H9 (cell line): ENCODE data around the gene IZUMO4. TPM values are rescaled to one million over a fixed set of nuclear protein-coding genes. Genes with fewer than 3 reads are reported as not detected.
A peak's percentile ranks its signal among the peaks of the same experiment; 100 is the strongest.

Experiments used
- DNase-seq: peaks from one replicate; pipeline ENCODE4 v3.0.0-alpha.2; 2017
- H2AFZ ChIP-seq: one replicate; pipeline ENCODE4 v1.6.1; 2013; ENCODE audit warnings: mild to moderate bottlenecking, low read length, control low read depth, moderate library complexity
- H2AK5ac ChIP-seq: 2 replicates; pipeline ENCODE4 v1.6.1; 2013; ENCODE audit warnings: low read length, control low read depth, mixed read lengths; ENCODE audit not compliant: insufficient read length
- H2BK120ac ChIP-seq: one replicate; pipeline ENCODE4 v1.6.1; 2013; ENCODE audit warnings: low read depth, mild to moderate bottlenecking, low read length, control low read depth, inconsistent platforms; ENCODE audit not compliant: poor library complexity, severe bottlenecking
- H2BK12ac ChIP-seq: 2 replicates; pipeline ENCODE4 v1.6.1; 2013; ENCODE audit warnings: low read length, control low read depth, mixed read lengths, low read depth; ENCODE audit not compliant: insufficient read length
- H2BK15ac ChIP-seq: 2 replicates; pipeline ENCODE4 v1.6.1; 2013; ENCODE audit warnings: low read depth, low read length, control low read depth
- H2BK20ac ChIP-seq: one replicate; pipeline ENCODE4 v1.6.1; 2013; ENCODE audit warnings: low read depth, mild to moderate bottlenecking, low read length, control low read depth, inconsistent platforms; ENCODE audit not compliant: poor library complexity, severe bottlenecking
- H2BK5ac ChIP-seq: 2 replicates; pipeline ENCODE4 v1.6.1; 2013; ENCODE audit warnings: low read length, control low read depth, mixed read lengths; ENCODE audit not compliant: insufficient read length
- H3K14ac ChIP-seq: 2 replicates; pipeline ENCODE4 v1.6.1; 2013; ENCODE audit warnings: low read length, control low read depth; ENCODE audit not compliant: insufficient read depth
- H3K18ac ChIP-seq: 2 replicates; pipeline ENCODE4 v1.6.1; 2013; ENCODE audit warnings: low read depth, mild to moderate bottlenecking, mixed read lengths, low read length, control low read depth; ENCODE audit not compliant: insufficient read length
- H3K23ac ChIP-seq: 2 replicates; pipeline ENCODE4 v1.6.1; 2013; ENCODE audit warnings: low read length, control low read depth, mixed read lengths, low read depth; ENCODE audit not compliant: insufficient read length
- H3K23me2 ChIP-seq: 2 replicates; pipeline ENCODE4 v1.6.1; 2013; ENCODE audit warnings: low read depth, mild to moderate bottlenecking, mixed read lengths, low read length, control low read depth; ENCODE audit not compliant: insufficient read length, poor library complexity, severe bottlenecking
- H3K27ac ChIP-seq: 2 replicates; pipeline ENCODE4 v1.5.1; 2013; ENCODE audit warnings: low read length, control low read depth, mixed read lengths, low read depth; ENCODE audit not compliant: insufficient read length
- H3K27me3 ChIP-seq: 2 replicates; pipeline ENCODE4 v1.6.1; 2013; ENCODE audit warnings: low read length, control low read depth, inconsistent platforms; ENCODE audit not compliant: insufficient read depth
- H3K4ac ChIP-seq: 2 replicates; pipeline ENCODE4 v1.6.1; 2013; ENCODE audit warnings: low read depth, mild to moderate bottlenecking, control low read depth, inconsistent platforms, low read length, moderate library complexity
- H3K4me1 ChIP-seq: 2 replicates; pipeline ENCODE4 v1.6.1; 2013; ENCODE audit warnings: low read length, control low read depth, inconsistent platforms; ENCODE audit not compliant: insufficient read depth
- H3K4me2 ChIP-seq: 2 replicates; pipeline ENCODE4 v1.6.1; 2013; ENCODE audit warnings: low read length, control low read depth, mixed read lengths; ENCODE audit not compliant: insufficient read length, insufficient read depth
- H3K56ac ChIP-seq: 2 replicates; pipeline ENCODE4 v1.6.1; 2013; ENCODE audit warnings: low read depth, mild to moderate bottlenecking, mixed read lengths, low read length, control low read depth; ENCODE audit not compliant: insufficient read length
- H3K79me1 ChIP-seq: 2 replicates; pipeline ENCODE4 v1.6.1; 2013; ENCODE audit warnings: low read depth, mild to moderate bottlenecking, moderate library complexity, low read length, control low read depth, inconsistent platforms; ENCODE audit not compliant: insufficient read depth, poor library complexity, severe bottlenecking
- H3K79me2 ChIP-seq: 2 replicates; pipeline ENCODE4 v1.6.1; 2013; ENCODE audit warnings: low read length, control low read depth, inconsistent platforms; ENCODE audit not compliant: insufficient read depth
- H3K9ac ChIP-seq: 2 replicates; pipeline ENCODE4 v1.6.1; 2013; ENCODE audit warnings: low read length, control low read depth, mixed read lengths; ENCODE audit not compliant: insufficient read length; ENCODE audit errors: extremely low read depth
- H3K9me3 ChIP-seq: one replicate; pipeline ENCODE4 v1.6.1; 2013; ENCODE audit warnings: low read depth, low read length, inconsistent platforms; ENCODE audit not compliant: control insufficient read depth
- H3T11ph ChIP-seq: one replicate; pipeline ENCODE4 v1.6.1; 2013; ENCODE audit warnings: mild to moderate bottlenecking, low read length, control low read depth, inconsistent platforms
- H4K20me1 ChIP-seq: one replicate; pipeline ENCODE4 v1.6.1; 2013; ENCODE audit not compliant: control insufficient read depth, insufficient read length, insufficient read depth
- H4K5ac ChIP-seq: 2 replicates; pipeline ENCODE4 v1.6.1; 2013; ENCODE audit warnings: low read depth, mild to moderate bottlenecking, mixed read lengths, low read length, control low read depth; ENCODE audit not compliant: insufficient read length
- H4K8ac ChIP-seq: replicated peaks from 2 replicates; pipeline ENCODE4 v1.6.1; 2013; ENCODE audit warnings: low read length, control low read depth, mixed read lengths, low read depth; ENCODE audit not compliant: insufficient read length
- H4K91ac ChIP-seq: 2 replicates; pipeline ENCODE4 v1.6.1; 2013; ENCODE audit warnings: low read depth, mild to moderate bottlenecking, moderate library complexity, mixed read lengths, low read length, control low read depth; ENCODE audit not compliant: insufficient read length
- H3K27ac Mint-ChIP-seq, 3 experiments: 2 replicates in 2 of 3; 3 replicates in 1 of 3; pipeline ENCODE4 v1.8.0; 2020 to 2021; ENCODE audit warnings: mixed read lengths in 3 of 3, mild to moderate bottlenecking in 1 of 3, moderate library complexity in 1 of 3
- H3K27me3 Mint-ChIP-seq: 2 replicates; pipeline ENCODE4 v1.8.0; 2021; ENCODE audit warnings: low read depth, mild to moderate bottlenecking, moderate library complexity, mixed read lengths
- H3K36me3 Mint-ChIP-seq, 3 experiments: 2 replicates in 2 of 3; 3 replicates in 1 of 3; pipeline ENCODE4 v1.8.0; 2020 to 2021; ENCODE audit warnings: low read depth in 3 of 3, mixed read lengths in 3 of 3; ENCODE audit not compliant: insufficient read depth in 1 of 3
- H3K4me1 Mint-ChIP-seq, 2 experiments: 2 replicates each; pipeline ENCODE4 v1.8.0; 2020; ENCODE audit warnings: mixed read lengths in 2 of 2
- H3K4me3 Mint-ChIP-seq, 2 experiments: 2 replicates in 1 of 2; 3 replicates in 1 of 2; pipeline ENCODE4 v1.8.0; 2020 to 2021; ENCODE audit warnings: mild to moderate bottlenecking in 2 of 2, mixed read lengths in 2 of 2, moderate library complexity in 1 of 2
- H3K9me3 Mint-ChIP-seq, 2 experiments: 2 replicates in 1 of 2; 3 replicates in 1 of 2; pipeline ENCODE4 v1.8.0; 2020; ENCODE audit warnings: mild to moderate bottlenecking in 2 of 2, mixed read lengths in 2 of 2, moderate library complexity in 1 of 2
- CTCF ChIP-seq: fragments of 200-600 bp; sonication (generic); conservative IDR thresholded peaks from 3 replicates; pipeline ENCODE4 v1.8.0; 2021; ENCODE audit warnings: antibody characterized with exemption, mild to moderate bottlenecking
- WGBS: extraction: QIAGEN DNeasy Blood & Tissue Kit; methylation state at CpG from one replicate; pipeline ENCODE4 v1.1.7; 2013; ENCODE audit warnings: missing lambda C conversion rate, low lambda C conversion rate, mixed read lengths; ENCODE audit not compliant: insufficient read length; ENCODE audit errors: extremely low coverage; 5-methylcytosine and 5-hydroxymethylcytosine counted together
- total RNA-seq: library from RNA; stranded (reverse); gene quantifications from 2 replicates; pipeline ENCODE4 v1.2.1, GENCODE V29; 2021

The IZUMO4 gene
- total RNA-seq, 1 experiment from 2014 or later: 2.1 TPM

- Mint-ChIP-seq H3K27ac (peak overlapping the region in 2 of 3 experiments; percentile 6 to 81; a peak in 4 of 7 replicates), H3K9me3 (no peaks in the 10 kb centered on the region), H3K4me3 (no peak overlapping the region), H3K27me3 (no peaks in the 10 kb centered on the region), H3K4me1 (0 out of 4 replicates have a peak, but pooled peaks cover 0 to 2% of the 10 kb centered on the region in 2 experiments), H3K36me3 (peaks cover 28 to 72% (median 56%) of the 10 kb centered on the region in 3 experiments)
- Histone ChIP-seq H2BK5ac (no peak overlapping the region), H3K79me1 (peaks cover 5% of the 10 kb centered on the region), H2BK12ac (no peak overlapping the region), H4K8ac (no peak overlapping the region), H3K14ac (no peak overlapping the region), H3K4me1 (no peaks in the 10 kb centered on the region), H3K79me2 (peaks cover 8% of the 10 kb centered on the region; the same call in 1 of the 2 replicates), H3K27ac (no peak overlapping the region), H2BK20ac (no peak overlapping the region), H3K4ac (no peak overlapping the region), H3K23ac (no peak overlapping the region), H3K9me3 (no peaks in the 10 kb centered on the region), H3K4me2 (no peak overlapping the region), H4K5ac (no peak overlapping the region), H3T11ph (no peak overlapping the region), H2BK120ac (no peak overlapping the region), H3K23me2 (no peaks in the 10 kb centered on the region), H3K18ac (no peak overlapping the region), H2BK15ac (no peak overlapping the region), H3K27me3 (no peaks in the 10 kb centered on the region), H3K9ac (no peak overlapping the region), H3K56ac (no peak overlapping the region), H2AFZ (no peak overlapping the region), H2AK5ac (no peak overlapping the region), H4K91ac (no peak overlapping the region), H4K20me1 (no peaks in the 10 kb centered on the region)
- WGBS: no CpG with 5 or more reads among the region's 50 CpGs
- no peak for DNase-seq
- no peak for TF ChIP-seq CTCF
These were observed 39.0 kb downstream of the IZUMO4 start for GRCh38 chr19:2135474-2136402.
